Measurements from ENCODE around the gene GADD45A. TPM values are rescaled to one million over a fixed set of nuclear protein-coding genes. Genes with fewer than 3 reads are reported as not detected.

The GADD45A gene
- total and polyA plus RNA-seq, 4 donors: 26.3 to 57.9 (median 33.4) TPM

DNA sequence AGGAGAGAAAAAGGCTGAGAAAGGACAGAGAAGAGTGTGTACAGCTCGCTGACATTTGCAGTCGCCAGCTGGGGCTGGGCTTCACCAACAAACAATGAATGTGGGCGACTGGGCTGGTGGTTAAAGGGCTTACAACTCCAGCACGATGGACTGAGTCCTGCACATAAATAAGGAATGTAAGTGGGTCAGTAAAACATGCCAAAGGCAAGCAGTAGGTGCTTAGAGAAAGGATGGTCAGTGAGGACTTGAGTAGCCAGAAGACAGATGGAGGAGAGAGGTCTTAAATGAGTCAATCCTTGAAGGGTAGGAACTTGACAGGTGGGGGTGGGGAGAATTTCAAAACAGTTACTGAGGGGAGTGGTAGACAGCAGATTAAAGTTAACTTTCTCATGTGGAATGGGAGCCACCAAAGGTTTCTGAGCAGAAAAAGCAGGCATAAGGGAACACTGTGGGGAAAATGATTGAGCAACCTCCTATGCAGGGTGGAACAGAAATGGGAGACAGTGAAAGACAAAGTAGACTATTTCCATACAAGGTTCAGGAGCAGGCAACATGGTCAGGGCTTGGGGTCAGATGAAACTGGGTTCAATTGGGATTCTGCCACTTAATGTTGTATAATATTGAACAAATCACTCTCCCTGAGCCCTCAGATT, 37.4 kb downstream of the GADD45A start:
- Histone ChIP-seq H3K4me1 (ENCODE audit: control insufficient read depth in 4 of 4, insufficient read depth in 4 of 4, low read length in 3 of 4) (peaks cover 0 to 6% (median 5%) of the 10 kb centered on the region in 4 donors), H3K9me3 (ENCODE audit: control insufficient read depth in 4 of 4, low read length in 3 of 4) (no peaks in the 10 kb centered on the region), H3K9ac (ENCODE audit: low read depth in 1 of 2, low read length in 2 of 2) (no peak overlapping the region), H3K36me3 (ENCODE audit: control insufficient read depth in 4 of 4, insufficient read depth in 3 of 4, low read depth in 1 of 4, low read length in 3 of 4) (no peaks in the 10 kb centered on the region), H3K4me3 (ENCODE audit: low read depth in 1 of 3, low read length in 3 of 3) (no peak overlapping the region), H3K27me3 (ENCODE audit: control insufficient read depth in 4 of 4, insufficient read depth in 4 of 4, low read length in 3 of 4) (no peaks in the 10 kb centered on the region), H3K27ac (ENCODE audit: low read depth in 1 of 2, low read length in 2 of 2) (no peak overlapping the region)
- WGBS: 92% methylated on average over 4 of the region's 4 CpGs
- no peak for DNase-seq (ENCODE audit: low spot score)
- TF ChIP-seq HNF4A (conservative IDR thresholded peaks at IDR 0.05) (peak in 1 of 2 donors; percentile 14), RXRA (IDR thresholded peaks at IDR 0.05) (peak; percentile 16 to 48), FOXA2 (IDR thresholded peaks at IDR 0.05) (no peak)

DNA sequence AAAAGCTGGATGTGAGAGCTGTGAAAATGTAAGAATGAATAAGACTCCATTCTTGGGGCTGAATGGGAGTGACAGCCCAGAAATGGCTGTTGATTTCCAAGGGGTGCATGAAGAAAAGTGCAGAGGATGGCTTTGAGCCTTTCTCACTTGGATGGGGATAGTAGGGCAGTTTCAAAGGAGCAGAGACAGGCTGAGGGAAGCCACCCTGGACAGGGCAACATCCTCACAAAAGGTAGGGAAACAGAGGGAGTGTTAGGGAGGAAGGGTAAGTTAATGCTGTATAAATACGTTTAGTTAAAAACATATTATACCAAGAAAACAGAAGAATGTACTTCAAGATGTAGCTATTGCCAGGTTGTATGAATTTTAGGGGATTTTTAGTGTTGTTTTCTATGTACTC, 38.1 kb downstream of the GADD45A start:
- no peaks in the 10 kb centered on the region for H3K27me3 ChIP-seq (ENCODE audit: control insufficient read depth in 4 of 4, insufficient read depth in 4 of 4, low read length in 3 of 4)
- H3K9me3 ChIP-seq (ENCODE audit: control insufficient read depth in 4 of 4, low read length in 3 of 4): no peaks in the 10 kb centered on the region
- DNase-seq (ENCODE audit: low spot score): no peak
- H3K27ac ChIP-seq (ENCODE audit: low read depth in 1 of 2, low read length in 2 of 2): no peak overlapping the region
- no peak overlapping the region for H3K9ac ChIP-seq (ENCODE audit: low read depth in 1 of 2, low read length in 2 of 2)
- peaks cover 0 to 3% (median 1%) of the 10 kb centered on the region in 4 donors for H3K4me1 ChIP-seq (ENCODE audit: control insufficient read depth in 4 of 4, insufficient read depth in 4 of 4, low read length in 3 of 4)
- TF ChIP-seq REST (IDR thresholded peaks at IDR 0.05): no peak
- TF ChIP-seq YY1 (IDR thresholded peaks at IDR 0.05): no peak
- TF ChIP-seq CTCF (IDR thresholded peaks at IDR 0.05; ENCODE audit: low read depth, low read length, missing input control): no peak
- no peak for TF ChIP-seq FOXA1 (IDR thresholded peaks at IDR 0.05)
- TF ChIP-seq ZBTB33 (IDR thresholded peaks at IDR 0.05): no peak
- no peak for TF ChIP-seq RXRA (IDR thresholded peaks at IDR 0.05)
- TF ChIP-seq TAF1 (conservative IDR thresholded peaks at IDR 0.05): no peak
- no peak for TF ChIP-seq RAD21 (IDR thresholded peaks at IDR 0.05)
- TF ChIP-seq FOXA2 (IDR thresholded peaks at IDR 0.05): no peak
- no peak for TF ChIP-seq HNF4A (conservative IDR thresholded peaks at IDR 0.05)
- TF ChIP-seq NR2F2 (IDR thresholded peaks at IDR 0.05): no peak
- H3K36me3 ChIP-seq (ENCODE audit: control insufficient read depth in 4 of 4, insufficient read depth in 3 of 4, low read depth in 1 of 4, low read length in 3 of 4): no peaks in the 10 kb centered on the region
- H3K4me3 ChIP-seq (ENCODE audit: low read depth in 1 of 3, low read length in 3 of 3): no peak overlapping the region
- WGBS: 82% methylated on average over 1 of the region's 1 CpG
